HL-60 (cell line): ENCODE results near the gene SLC35G1.

ENCODE experiments used
- CTCF ChIP-seq: IDR thresholded peaks from one replicate; pipeline ENCODE4 v1.5.1; 2011; ENCODE audit warnings: low read length, control low read depth, inconsistent platforms; ENCODE audit not compliant: insufficient read depth
- POLR2AphosphoS5 ChIP-seq: IDR thresholded peaks from 2 replicates; pipeline ENCODE4 v1.6.1; 2012; ENCODE audit warnings: low read depth
- REST ChIP-seq: IDR thresholded peaks from 2 replicates; pipeline ENCODE4 v1.6.1; 2012; ENCODE audit warnings: low read depth; ENCODE audit not compliant: insufficient replicate concordance

GRCh38 chr10:93915598-93915997 is 21.8 kb downstream of the SLC35G1 start:
- TF ChIP-seq CTCF (no peak), REST (no peak), POLR2AphosphoS5 (no peak)
